Endothelial cell of umbilical vein (primary cell): ENCODE data around the gene DUSP2. TPM values are rescaled to one million over a fixed set of nuclear protein-coding genes. Genes with fewer than 3 reads are reported as not detected.

Experiments
- BruUV-seq: library from RNA; stranded (reverse); fragments of 400-500 nt; replicated peaks from 2 replicates; lab custom pipeline; 2021; lab: Mats Ljungman, UMichigan
- CTCF ChIA-PET: fragments of 300-600, 350-600 bp; sonication (Branson Sonifier 250); formaldehyde crosslinking; loops from one replicate; lab custom pipeline; 2021; ENCODE audit warnings: antibody characterized with exemption, inconsistent platforms; lab: Charles Lee
- POLR2A ChIA-PET: fragments of 300-600, 350-600 bp; sonication (Branson Sonifier 250); formaldehyde crosslinking; loops from one replicate; lab custom pipeline; 2021; ENCODE audit warnings: antibody characterized with exemption, inconsistent platforms; lab: Charles Lee
- DNase-seq: peaks from one replicate; pipeline ENCODE4 v3.0.0-alpha.2; 2011; ENCODE audit warnings: low read depth, low spot score
- FAIRE-seq: peaks from 2 replicates; lab custom pipeline; 2011; peaks lifted over from hg19 to GRCh38; lab: Jason Lieb, UNC
- H2AFZ ChIP-seq: 2 replicates; pipeline ENCODE4 v1.6.0; 2012; ENCODE audit warnings: low read depth, low read length, control low read depth, inconsistent platforms
- H3K27ac ChIP-seq: 2 replicates; pipeline ENCODE4 v1.5.1; 2011; ENCODE audit warnings: low read depth, mild to moderate bottlenecking, control low read depth, low read length, moderate library complexity; ENCODE audit not compliant: insufficient read depth
- H3K27me3 ChIP-seq, 2 experiments: 2 replicates each; pipeline versions ENCODE4 v1.6.0 to v1.6.1; 2011; ENCODE audit warnings: low read length in 2 of 2, mixed read lengths in 1 of 2; ENCODE audit not compliant: control insufficient read depth in 2 of 2, insufficient read depth in 2 of 2
- H3K36me3 ChIP-seq, 2 experiments: 2 replicates in 1 of 2; 3 replicates in 1 of 2; pipeline ENCODE4 v1.5.1; 2011; ENCODE audit warnings: low read length in 2 of 2, mild to moderate bottlenecking in 1 of 2, moderate library complexity in 1 of 2; ENCODE audit not compliant: control insufficient read depth in 2 of 2, insufficient read depth in 2 of 2; ENCODE audit errors: extremely low read depth in 1 of 2
- H3K4me1 ChIP-seq: 3 replicates; pipeline ENCODE4 v1.5.1; 2011; ENCODE audit warnings: mild to moderate bottlenecking, low read length; ENCODE audit not compliant: control insufficient read depth, insufficient read depth; ENCODE audit errors: extremely low read depth
- H3K4me2 ChIP-seq: 2 replicates; pipeline ENCODE4 v1.6.1; 2011; ENCODE audit warnings: low read length, control low read depth, mixed read lengths; ENCODE audit not compliant: insufficient read depth
- H3K4me3 ChIP-seq, 3 experiments: fragments of 200-600 bp in 1 of 3; sonication (generic), shearing (Covaris generic) in 1 of 3; replicated peaks in 1 of 3; 2 replicates each; pipeline ENCODE4 v1.5.1; 2011 to 2016; ENCODE audit warnings: control low read depth in 3 of 3, low read length in 3 of 3, mild to moderate bottlenecking in 2 of 3, inconsistent platforms in 1 of 3, low read depth in 1 of 3, moderate library complexity in 1 of 3; ENCODE audit not compliant: insufficient read depth in 1 of 3
- H3K79me2 ChIP-seq: 2 replicates; pipeline ENCODE4 v1.6.0; 2012; ENCODE audit warnings: low read length, inconsistent platforms; ENCODE audit not compliant: control insufficient read depth, insufficient read depth
- H3K9ac ChIP-seq: replicated peaks from 2 replicates; pipeline ENCODE3; 2011; ENCODE audit warnings: low read length, control low read depth; ENCODE audit not compliant: insufficient read depth; ENCODE audit errors: extremely low read depth
- H3K9me1 ChIP-seq: replicated peaks from 3 replicates; pipeline ENCODE4 v1.6.0; 2011; ENCODE audit warnings: mild to moderate bottlenecking, low read length; ENCODE audit not compliant: control insufficient read depth, insufficient read depth; ENCODE audit errors: extremely low read depth
- H3K9me3 ChIP-seq: replicated peaks from 2 replicates; pipeline ENCODE4 v1.5.1; 2012; ENCODE audit warnings: low read length, inconsistent platforms; ENCODE audit not compliant: control insufficient read depth, insufficient read depth
- H4K20me1 ChIP-seq: replicated peaks from 2 replicates; pipeline ENCODE3; 2011; ENCODE audit warnings: mild to moderate bottlenecking, low read length; ENCODE audit not compliant: control insufficient read depth, insufficient read depth; ENCODE audit errors: extremely low read depth
- CTCF ChIP-seq, 2 donors: IDR thresholded peaks; 1 replicate in 1 of 2; 2 replicates in 1 of 2; pipeline ENCODE4 v1.5.1; 2011; ENCODE audit warnings: low read length in 2 of 2, mild to moderate bottlenecking in 2 of 2, moderate library complexity in 2 of 2, control low read depth in 1 of 2, inconsistent platforms in 1 of 2, low read depth in 1 of 2; ENCODE audit not compliant: insufficient read depth in 1 of 2; ENCODE audit errors: extremely low read depth in 1 of 2
- EZH2 ChIP-seq: IDR thresholded peaks from 2 replicates; pipeline ENCODE4 v1.6.1; 2012; ENCODE audit warnings: borderline replicate concordance, low read depth, mild to moderate bottlenecking, moderate library complexity, low read length, inconsistent platforms; ENCODE audit not compliant: severe bottlenecking
- FOS ChIP-seq: IDR thresholded peaks from 2 replicates; pipeline ENCODE4 v1.6.1; 2011; ENCODE audit warnings: mild to moderate bottlenecking, low read length, moderate library complexity, borderline replicate concordance; ENCODE audit not compliant: insufficient read depth
- GATA2 ChIP-seq: IDR thresholded peaks from 2 replicates; pipeline ENCODE4 v1.7.0; 2011; ENCODE audit warnings: low read depth, mild to moderate bottlenecking, moderate library complexity, mixed read lengths, low read length; ENCODE audit not compliant: insufficient read length, insufficient read depth
- JUN ChIP-seq: IDR thresholded peaks from 2 replicates; pipeline ENCODE4 v1.6.1; 2011; ENCODE audit warnings: borderline replicate concordance, low read depth; ENCODE audit not compliant: insufficient read length, insufficient read depth
- MYC ChIP-seq: IDR thresholded peaks from one replicate; pipeline ENCODE4 v1.6.1; 2011; ENCODE audit warnings: mild to moderate bottlenecking, low read depth, low read length
- POLR2A ChIP-seq: IDR thresholded peaks from 2 replicates; pipeline ENCODE4 v1.6.1; 2012; ENCODE audit warnings: low read depth, mild to moderate bottlenecking, control low read depth, low read length
- POLR2AphosphoS5 ChIP-seq: IDR thresholded peaks from 2 replicates; pipeline ENCODE4 v1.6.1; 2012; ENCODE audit warnings: low read depth, mild to moderate bottlenecking, control low read depth, low read length, moderate library complexity; ENCODE audit not compliant: insufficient read depth
- dilution Hi-C: fragments of 300-500 bp; cut with MboI; formaldehyde crosslinking; loops from one replicate; pipeline ENCODE4 v1.15.0; 2019; ENCODE audit warnings: low sequenced_read_pairs; ENCODE audit not compliant: extremely low pct_ligation_motif_present
- intact Hi-C: fragments of 100-400 bp; cut with micrococcal nuclease; formaldehyde crosslinking; loops from one replicate; pipeline ENCODE4 v1.10.0; 2022
- polyA plus RNA-seq, 4 experiments: library from polyadenylated mRNA; depleted of rRNA in 3 of 4; stranded (reverse) in 3 of 4; unstranded in 1 of 4; fragments of >200 nt; gene quantifications; 2 replicates each; pipeline versions ENCODE4 v1.2.1 to v1.2.3, GENCODE V29; 2011 to 2012; ENCODE audit warnings: missing spikeins in 1 of 4
- total RNA-seq: library from RNA; stranded (reverse); gene quantifications from 2 replicates; pipeline ENCODE4 v1.2.3, GENCODE V29; 2021
- TF ChIP-seq, protein P1 (sequence below): IDR thresholded peaks from 2 replicates; pipeline ENCODE4 v1.6.1; 2011; ENCODE audit not compliant: insufficient read depth, insufficient read length

The DUSP2 gene
- total and polyA plus RNA-seq, 2 donors (not counting 3 experiments of a cell fraction or from before 2014, with no cell fraction given): 0.33 TPM

DNA sequence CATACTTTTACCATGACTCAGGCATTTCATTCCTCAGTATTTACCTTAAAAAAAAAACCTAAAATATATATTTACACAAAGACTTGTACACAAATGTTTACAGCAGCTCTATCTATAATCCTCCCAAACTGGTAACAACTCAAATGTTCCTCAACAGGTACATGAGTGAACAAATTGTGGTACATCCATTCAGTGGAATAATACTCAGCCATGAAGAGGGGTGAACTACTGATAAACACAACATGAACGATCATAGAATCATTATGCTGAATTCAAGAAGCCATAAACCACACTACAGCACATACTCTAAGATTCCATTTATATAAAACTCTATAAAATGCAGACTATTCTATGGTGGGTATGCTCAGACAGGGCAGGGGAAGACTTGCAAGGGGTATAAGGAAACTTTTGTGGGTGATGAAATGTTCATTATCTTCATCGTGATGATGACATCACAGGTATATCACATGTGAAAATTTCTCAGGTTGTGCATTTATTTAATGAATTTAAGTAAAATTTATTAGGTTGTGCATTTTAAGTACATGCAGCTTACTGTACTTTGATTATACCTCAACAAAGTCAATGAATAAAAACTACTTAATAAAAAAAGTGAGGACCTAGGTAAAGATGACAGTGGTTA is 24.7 kb upstream of the DUSP2 start:
- Histone ChIP-seq H3K9me1 (no peaks in the 10 kb centered on the region), H3K36me3 (no peaks in the 10 kb centered on the region), H3K4me1 (no peaks in the 10 kb centered on the region), H3K9me3 (no peaks in the 10 kb centered on the region), H3K27ac (no peak overlapping the region), H4K20me1 (no peaks in the 10 kb centered on the region), H3K9ac (no peak overlapping the region), H2AFZ (no peak overlapping the region), H3K4me2 (no peak overlapping the region), H3K4me3 (no peak overlapping the region), H3K27me3 (peaks cover 2 to 4% of the 10 kb centered on the region in 2 experiments), H3K79me2 (no peaks in the 10 kb centered on the region)
- intact Hi-C loops: no loop called here
- no TSS peak for BruUV-seq
- dilution Hi-C loops: no loop called here
- DNase-seq (no peak), FAIRE-seq (no peak)
- CTCF ChIA-PET: no interaction called here
- POLR2A ChIA-PET: no interaction called here
- TF ChIP-seq MYC (no peak), POLR2AphosphoS5 (no peak), GATA2 (no peak), POLR2A (no peak), CTCF (IDR thresholded peaks at IDR 0.05; ENCODE audit: extremely low read depth in 1 of 2, insufficient read depth in 1 of 2, low read depth in 1 of 2, low read length in 2 of 2) (no peak), JUN (no peak), FOS (no peak), EZH2 (no peak)
- TF ChIP-seq, protein P1, sequence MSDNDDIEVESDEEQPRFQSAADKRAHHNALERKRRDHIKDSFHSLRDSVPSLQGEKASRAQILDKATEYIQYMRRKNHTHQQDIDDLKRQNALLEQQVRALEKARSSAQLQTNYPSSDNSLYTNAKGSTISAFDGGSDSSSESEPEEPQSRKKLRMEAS: no peak
